ENCODE measurements around the gene B9D1.

- TF ChIP-seq TAF1 (IDR thresholded peaks at IDR 0.05; ENCODE audit: low read depth, low read length): no peak
- TF ChIP-seq POLR2A (IDR thresholded peaks at IDR 0.05; ENCODE audit: low read depth, low read length): no peak
These were observed 35.3 kb downstream of the B9D1 start for GRCh38 chr17:19327031-19327783.
